ENCODE data around the gene FKBP1A. TPM values are rescaled to one million over a fixed set of nuclear protein-coding genes. Genes with fewer than 3 reads are reported as not detected.

FKBP1A gene
- total RNA-seq, 2 donors from 2014 or later, result 307 to 310 TPM

DNA sequence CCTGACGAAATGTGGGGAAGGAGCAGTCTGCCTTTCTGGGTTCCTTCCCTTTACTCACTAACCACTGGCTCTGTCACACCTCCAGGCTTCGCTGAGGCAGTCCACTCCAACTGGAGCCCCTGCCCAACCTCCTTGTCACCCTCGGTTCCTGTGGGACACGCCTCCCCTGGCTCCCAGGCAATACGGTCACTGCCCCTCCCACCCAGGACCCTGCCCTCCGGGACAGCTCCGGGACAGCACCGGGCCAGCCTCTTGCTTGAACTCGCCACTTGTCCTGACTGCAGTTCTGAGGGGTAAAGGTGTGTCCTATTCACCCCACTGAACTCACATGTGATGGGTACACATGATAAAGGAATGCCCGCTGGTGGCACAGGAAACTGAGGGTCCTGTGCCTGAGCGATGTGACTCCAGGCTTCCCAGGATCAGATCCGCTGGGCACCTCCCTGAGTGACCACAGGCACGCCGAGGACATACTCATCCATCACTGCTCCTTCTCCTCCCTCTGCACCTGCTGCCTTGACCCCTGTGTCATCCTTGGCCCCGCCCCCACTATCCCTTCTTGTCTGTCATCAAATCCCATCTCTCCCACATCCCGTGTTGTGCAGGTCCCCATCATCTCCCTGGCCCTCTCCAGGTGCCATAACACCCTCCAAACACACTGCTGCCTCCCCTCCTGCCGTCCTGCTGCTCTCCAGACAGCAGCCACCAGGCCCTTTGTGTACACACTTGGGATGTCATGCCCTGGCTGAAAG, 71.8 kb downstream of the FKBP1A start:
- H3K4me3 ChIP-seq, result no peak overlapping the region
- TF ChIP-seq, protein P1, sequence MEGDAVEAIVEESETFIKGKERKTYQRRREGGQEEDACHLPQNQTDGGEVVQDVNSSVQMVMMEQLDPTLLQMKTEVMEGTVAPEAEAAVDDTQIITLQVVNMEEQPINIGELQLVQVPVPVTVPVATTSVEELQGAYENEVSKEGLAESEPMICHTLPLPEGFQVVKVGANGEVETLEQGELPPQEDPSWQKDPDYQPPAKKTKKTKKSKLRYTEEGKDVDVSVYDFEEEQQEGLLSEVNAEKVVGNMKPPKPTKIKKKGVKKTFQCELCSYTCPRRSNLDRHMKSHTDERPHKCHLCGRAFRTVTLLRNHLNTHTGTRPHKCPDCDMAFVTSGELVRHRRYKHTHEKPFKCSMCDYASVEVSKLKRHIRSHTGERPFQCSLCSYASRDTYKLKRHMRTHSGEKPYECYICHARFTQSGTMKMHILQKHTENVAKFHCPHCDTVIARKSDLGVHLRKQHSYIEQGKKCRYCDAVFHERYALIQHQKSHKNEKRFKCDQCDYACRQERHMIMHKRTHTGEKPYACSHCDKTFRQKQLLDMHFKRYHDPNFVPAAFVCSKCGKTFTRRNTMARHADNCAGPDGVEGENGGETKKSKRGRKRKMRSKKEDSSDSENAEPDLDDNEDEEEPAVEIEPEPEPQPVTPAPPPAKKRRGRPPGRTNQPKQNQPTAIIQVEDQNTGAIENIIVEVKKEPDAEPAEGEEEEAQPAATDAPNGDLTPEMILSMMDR (IDR thresholded peaks at IDR 0.05), result no peak
- H3K36me3 ChIP-seq, result no peaks in the 10 kb centered on the region
- no peaks in the 10 kb centered on the region for H3K4me1 ChIP-seq
- intact Hi-C loops (cut with DNase I), result loop anchor here (5.0 kb wide), 1 partner anchor 146 kb away; the partner anchor contains the start of gene NSFL1C
- no peaks in the 10 kb centered on the region for H3K27me3 ChIP-seq
- DNase-seq, result no peak
- no peak overlapping the region for H3K27ac ChIP-seq
- H3K9me3 ChIP-seq, result no peaks in the 10 kb centered on the region
- H3K9ac ChIP-seq (ENCODE audit: low read depth in 2 of 2, low read length in 2 of 2), result no peak overlapping the region

DNA sequence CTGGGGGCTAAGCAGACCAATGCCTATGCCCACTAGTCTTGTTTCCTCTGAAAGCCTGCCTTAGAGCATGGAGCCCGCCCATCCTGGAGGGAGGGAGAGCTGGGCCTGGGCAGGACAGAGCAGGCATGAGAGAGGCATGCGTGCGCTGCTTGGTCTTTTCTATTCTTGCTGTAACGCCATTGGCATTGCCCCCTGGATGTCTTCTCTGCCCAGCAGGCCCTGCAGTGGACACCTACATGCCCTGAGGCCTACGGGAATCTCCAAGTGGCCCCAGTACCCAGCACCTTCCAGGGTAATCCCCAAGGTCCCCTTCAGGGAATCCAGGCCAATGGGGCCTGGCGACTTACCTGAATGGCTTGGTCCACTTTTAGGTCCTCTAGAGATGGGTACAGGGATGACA, 72.8 kb downstream of the FKBP1A start:
- no peak overlapping the region for H3K4me3 ChIP-seq
- no peaks in the 10 kb centered on the region for H3K36me3 ChIP-seq
- no peaks in the 10 kb centered on the region for H3K4me1 ChIP-seq
- no peak overlapping the region for H3K9ac ChIP-seq (ENCODE audit: low read depth in 2 of 2, low read length in 2 of 2)
- H3K27ac ChIP-seq, result no peak overlapping the region
- H3K27me3 ChIP-seq, result no peaks in the 10 kb centered on the region
- DNase-seq, result no peak
- TF ChIP-seq, protein P1 (IDR thresholded peaks at IDR 0.05), result no peak
- H3K9me3 ChIP-seq, result no peaks in the 10 kb centered on the region
- intact Hi-C loops (cut with DNase I), result loop anchor here (5.0 kb wide), 1 partner anchor 147 kb away; the partner anchor contains the start of gene NSFL1C

DNA sequence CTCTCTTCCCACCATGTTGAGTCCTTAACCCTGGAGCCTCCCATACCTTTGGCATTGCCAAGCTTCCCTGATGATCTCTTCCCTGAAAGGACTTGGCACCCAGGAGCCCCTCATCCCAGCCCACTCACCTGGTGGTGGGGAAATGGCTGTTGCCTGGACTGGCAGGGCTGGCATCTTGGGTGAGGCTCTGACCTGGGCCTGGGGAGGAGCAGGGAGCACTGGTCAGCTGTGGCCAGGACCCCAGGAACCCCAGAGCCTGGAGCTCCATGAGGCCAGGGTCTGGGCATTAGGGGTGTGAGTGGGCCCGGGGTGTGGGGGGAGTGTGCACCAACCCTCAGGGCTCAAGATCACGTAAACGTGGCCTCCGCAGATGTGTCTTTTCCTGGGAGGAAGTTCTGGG, 73.4 kb downstream of the FKBP1A start:
- Histone ChIP-seq H3K27ac (no peak overlapping the region), H3K4me1 (no peaks in the 10 kb centered on the region), H3K9ac (ENCODE audit: low read depth in 2 of 2, low read length in 2 of 2) (no peak overlapping the region), H3K9me3 (no peaks in the 10 kb centered on the region), H3K36me3 (no peaks in the 10 kb centered on the region), H3K4me3 (no peak overlapping the region), H3K27me3 (no peaks in the 10 kb centered on the region)
- no peak for DNase-seq
- intact Hi-C loops (cut with DNase I), result no loop called here
- TF ChIP-seq, protein P1 (IDR thresholded peaks at IDR 0.05), result no peak

DNA sequence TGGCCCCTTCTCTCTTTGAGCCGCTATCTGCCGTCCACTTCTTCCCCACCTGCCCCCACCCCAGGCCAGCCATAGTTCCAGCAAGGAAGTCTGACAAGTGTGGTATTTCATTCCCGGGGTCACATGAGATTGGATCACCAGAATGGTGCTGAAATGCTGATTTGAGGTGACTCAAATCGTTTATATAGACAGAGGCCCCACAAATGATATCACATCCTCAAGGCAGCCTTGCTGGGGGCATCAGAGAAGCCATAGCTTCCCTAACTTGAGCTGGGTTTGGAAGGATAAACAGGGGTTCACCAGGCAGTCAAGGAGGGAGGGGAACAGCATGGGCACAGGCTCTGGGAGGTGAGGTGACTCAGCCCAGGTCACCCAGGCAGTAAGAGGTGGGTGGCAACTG, 73.8 kb downstream of the FKBP1A start:
- intact Hi-C loops (cut with DNase I), result no loop called here
- Histone ChIP-seq H3K4me3 (no peak overlapping the region), H3K27me3 (no peaks in the 10 kb centered on the region), H3K4me1 (no peaks in the 10 kb centered on the region), H3K9me3 (no peaks in the 10 kb centered on the region), H3K9ac (ENCODE audit: low read depth in 2 of 2, low read length in 2 of 2) (no peak overlapping the region), H3K36me3 (no peaks in the 10 kb centered on the region), H3K27ac (no peak overlapping the region)
- TF ChIP-seq, protein P1 (IDR thresholded peaks at IDR 0.05), result no peak
- no peak for DNase-seq

Other genes starting within 250 kb of the FKBP1A start
- gene TMEM74B, start 208.1 kb downstream of the FKBP1A start, total RNA-seq, result 1 to 10 TPM; 1.4 to 2.0 TPM
- under 1 TPM in 1 of 2 donors, not detected in 1; 0.19 TPM for gene C20orf202, start 189.6 kb downstream of the FKBP1A start, total RNA-seq
- not detected for gene RAD21L1, start 167.0 kb downstream of the FKBP1A start, total RNA-seq
- 1 to 10 TPM; 1.9 to 2.4 TPM for gene SNPH, start 126.8 kb downstream of the FKBP1A start, total RNA-seq
- 100 to 1,000 TPM; 202 to 345 TPM for gene SDCBP2, start 63.9 kb downstream of the FKBP1A start, total RNA-seq
- gene NSFL1C, start 73.8 kb upstream of the FKBP1A start, total RNA-seq, result 10 to 100 TPM; 67.4 to 76.0 TPM
- gene SIRPB2, start 98.4 kb upstream of the FKBP1A start, total RNA-seq, result 1 to 10 TPM in 1 of 2 donors, under 1 TPM in 1; 0.74 to 3.0 TPM
- gene SIRPD, start 164.7 kb upstream of the FKBP1A start, total RNA-seq, result not detected
- 1 to 10 TPM in 1 of 2 donors, under 1 TPM in 1; 0.82 to 1.0 TPM for gene SIRPB1, start 227.0 kb upstream of the FKBP1A start, total RNA-seq